ENCODE measurements around the gene LZTR1. TPM values are rescaled to one million over a fixed set of nuclear protein-coding genes. Genes with fewer than 3 reads are reported as not detected.

The LZTR1 gene
- total RNA-seq, 2 donors from 2014 or later: 31.6 to 61.7 TPM

DNA sequence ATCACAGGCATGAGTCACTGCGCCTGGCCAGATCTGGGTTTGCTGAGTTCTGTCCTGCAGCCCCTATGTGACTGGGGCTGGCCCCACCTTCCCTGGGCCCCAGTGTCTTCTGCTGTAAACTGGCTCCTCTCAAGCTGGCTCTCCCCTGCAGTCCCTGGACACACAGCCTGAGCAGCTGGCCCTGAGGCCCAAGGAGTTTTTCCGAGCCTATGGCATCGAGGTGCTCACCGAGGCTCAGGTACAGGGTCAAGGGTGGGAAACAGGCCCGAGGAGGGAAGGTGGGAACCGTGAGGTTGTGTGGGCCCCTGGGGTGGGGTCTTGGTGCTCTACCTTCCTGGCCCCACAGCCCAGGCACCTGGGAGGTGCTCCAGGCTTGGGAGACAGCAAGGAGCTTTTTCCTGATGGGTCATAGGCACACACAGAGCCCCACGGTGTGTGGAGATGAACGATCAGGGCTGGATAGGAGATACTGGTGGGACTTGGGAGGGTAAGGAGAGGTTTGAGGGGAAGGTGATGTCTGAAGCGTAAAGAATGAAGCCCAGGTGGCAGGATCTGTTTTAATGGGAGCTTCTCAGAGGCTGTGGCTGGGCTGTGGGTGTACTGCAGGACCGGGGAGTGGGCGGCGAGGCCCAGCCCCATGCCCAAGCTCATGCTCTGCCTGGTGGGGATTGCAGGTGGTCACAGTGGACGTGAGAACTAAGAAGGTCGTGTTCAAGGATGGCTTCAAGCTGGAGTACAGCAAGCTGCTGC, 6.4 kb upstream of the LZTR1 start:
- no peaks in the 10 kb centered on the region for H3K36me3 ChIP-seq
- H3K4me1 ChIP-seq: no peaks in the 10 kb centered on the region
- no peak for TF ChIP-seq CTCF (IDR thresholded peaks at IDR 0.05)
- intact Hi-C loops (cut with DNase I): no loop called here
- no peak overlapping the region for H3K4me3 ChIP-seq
- no peak overlapping the region for H3K9ac ChIP-seq (ENCODE audit: low read depth in 2 of 2, low read length in 2 of 2)
- no peak overlapping the region for H3K27ac ChIP-seq
- no peaks in the 10 kb centered on the region for H3K9me3 ChIP-seq
- no peak for DNase-seq
- no peaks in the 10 kb centered on the region for H3K27me3 ChIP-seq

- H3K4me3 ChIP-seq: no peak overlapping the region
- intact Hi-C loops (cut with DNase I): no loop called here
- no peak for DNase-seq
- no peak for TF ChIP-seq CTCF (IDR thresholded peaks at IDR 0.05)
- H3K9me3 ChIP-seq: no peaks in the 10 kb centered on the region
- H3K27ac ChIP-seq: no peak overlapping the region
- H3K27me3 ChIP-seq: no peaks in the 10 kb centered on the region
- peaks cover 5% of the 10 kb centered on the region for H3K4me1 ChIP-seq
- H3K36me3 ChIP-seq: no peaks in the 10 kb centered on the region
- no peak overlapping the region for H3K9ac ChIP-seq (ENCODE audit: low read depth in 2 of 2, low read length in 2 of 2)
Measured at GRCh38 chr22:20976291-20976877, 5.7 kb upstream of the LZTR1 start.

DNA sequence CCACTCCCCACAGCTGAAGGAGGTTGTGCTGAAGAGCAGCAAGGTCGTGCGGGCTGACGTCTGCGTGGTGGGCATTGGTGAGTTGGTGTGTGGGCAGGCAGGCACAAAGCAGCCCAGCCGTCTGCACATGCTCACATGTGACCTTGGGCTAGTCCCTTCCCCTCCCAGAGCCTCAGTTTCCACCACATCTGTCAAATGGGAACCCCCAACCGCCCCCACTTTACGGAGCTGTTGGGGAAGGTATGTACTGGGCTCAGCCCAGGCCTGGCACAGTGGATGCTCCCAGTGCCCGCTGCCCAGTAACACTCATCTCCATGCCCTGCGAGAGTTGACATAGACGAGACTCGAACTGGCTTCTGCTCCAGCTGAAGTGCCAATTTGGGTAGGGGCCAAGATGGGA, 5.1 kb upstream of the LZTR1 start:
- H3K9ac ChIP-seq (ENCODE audit: low read depth in 2 of 2, low read length in 2 of 2): no peak overlapping the region
- H3K4me1 ChIP-seq: peaks cover 7% of the 10 kb centered on the region
- no peaks in the 10 kb centered on the region for H3K9me3 ChIP-seq
- no peak overlapping the region for H3K27ac ChIP-seq
- TF ChIP-seq CTCF (IDR thresholded peaks at IDR 0.05): no peak
- no peaks in the 10 kb centered on the region for H3K36me3 ChIP-seq
- DNase-seq: no peak
- intact Hi-C loops (cut with DNase I): no loop called here
- H3K27me3 ChIP-seq: no peaks in the 10 kb centered on the region
- H3K4me3 ChIP-seq: no peak overlapping the region

GRCh38 chr22:20977516-20978170, 4.5 kb upstream of the LZTR1 start:
- H3K27me3 ChIP-seq: no peaks in the 10 kb centered on the region
- no peak for DNase-seq
- intact Hi-C loops (cut with DNase I): no loop called here

DNA sequence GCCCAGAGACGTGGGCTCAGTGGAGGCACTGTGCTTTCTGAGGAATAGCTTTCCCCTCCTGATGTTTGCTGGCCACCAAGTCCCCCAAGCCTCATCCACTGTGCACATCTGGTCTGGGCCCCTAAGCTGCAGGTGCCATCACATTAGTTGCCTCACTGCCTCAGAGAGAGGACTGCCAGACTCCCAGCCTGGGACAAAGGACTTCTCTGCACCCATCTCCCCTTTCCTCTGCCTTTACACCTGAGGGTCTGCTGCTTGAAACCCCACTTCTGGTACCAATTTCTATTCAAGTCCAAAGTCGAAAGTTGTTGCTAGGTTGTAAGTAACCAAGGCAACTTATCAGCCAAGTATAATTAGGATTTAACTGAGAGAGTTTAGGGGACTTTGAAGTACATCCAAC, 3.7 kb upstream of the LZTR1 start:
- H3K27ac ChIP-seq: no peak overlapping the region
- H3K27me3 ChIP-seq: no peaks in the 10 kb centered on the region
- DNase-seq: no peak
- peaks cover 12% of the 10 kb centered on the region for H3K4me1 ChIP-seq
- no peak for TF ChIP-seq CTCF (IDR thresholded peaks at IDR 0.05)
- H3K9ac ChIP-seq (ENCODE audit: low read depth in 2 of 2, low read length in 2 of 2): no peak overlapping the region
- H3K4me3 ChIP-seq: no peak overlapping the region
- H3K9me3 ChIP-seq: no peaks in the 10 kb centered on the region
- intact Hi-C loops (cut with DNase I): no loop called here
- no peaks in the 10 kb centered on the region for H3K36me3 ChIP-seq

More at GRCh38 chr22:20977516-20978170, 4.5 kb upstream of the LZTR1 start:
- Histone ChIP-seq H3K4me1 (peaks cover 7% of the 10 kb centered on the region), H3K36me3 (no peaks in the 10 kb centered on the region), H3K9me3 (no peaks in the 10 kb centered on the region), H3K4me3 (no peak overlapping the region), H3K9ac (ENCODE audit: low read depth in 2 of 2, low read length in 2 of 2) (no peak overlapping the region), H3K27ac (no peak overlapping the region)
- no peak for TF ChIP-seq CTCF (IDR thresholded peaks at IDR 0.05)
